H1 (cell line): ENCODE measurements around the gene AIPL1. TPM values are rescaled to one million over a fixed set of nuclear protein-coding genes. Genes with fewer than 3 reads are reported as not detected.

ENCODE experiments used
- ATF3 ChIP-seq: IDR thresholded peaks from 2 replicates; pipeline ENCODE4 v1.6.1; 2011; ENCODE audit warnings: low read depth, mild to moderate bottlenecking, low read length; ENCODE audit not compliant: insufficient read depth
- CEBPB ChIP-seq: IDR thresholded peaks from 2 replicates; pipeline ENCODE4 v1.6.1; 2012; ENCODE audit warnings: low read depth, low read length
- CHD2 ChIP-seq: IDR thresholded peaks from 2 replicates; pipeline ENCODE4 v1.6.1; 2012; ENCODE audit warnings: low read length, improper control_type of control experiment
- CHD7 ChIP-seq: fragments of 300-600 bp; sonication (generic); IDR thresholded peaks from 2 replicates; pipeline ENCODE4 v1.7.1; 2012; ENCODE audit warnings: low read length, moderate library complexity, mild to moderate bottlenecking, inconsistent platforms; ENCODE audit not compliant: insufficient replicate concordance
- EGR1 ChIP-seq: IDR thresholded peaks from 2 replicates; pipeline ENCODE4 v1.6.1; 2011; ENCODE audit warnings: low read depth, low read length, borderline replicate concordance
- EZH2 ChIP-seq: fragments of 200-600 bp; sonication (generic); IDR thresholded peaks from 2 replicates; pipeline ENCODE4 v1.7.1; 2012; ENCODE audit warnings: low read depth, mild to moderate bottlenecking, moderate library complexity, low read length, inconsistent platforms; ENCODE audit not compliant: severe bottlenecking
- FOSL1 ChIP-seq: IDR thresholded peaks from 2 replicates; pipeline ENCODE4 v1.6.1; 2011; ENCODE audit warnings: mild to moderate bottlenecking, low read depth, low read length, moderate library complexity; ENCODE audit not compliant: insufficient read depth
- KDM1A ChIP-seq: fragments of 200-600, 300-600 bp; sonication (generic); IDR thresholded peaks from 2 replicates; pipeline ENCODE4 v1.7.1; 2016; ENCODE audit warnings: mild to moderate bottlenecking, low read length, borderline replicate concordance
- SP2 ChIP-seq: IDR thresholded peaks from 2 replicates; pipeline ENCODE4 v1.6.1; 2012; ENCODE audit warnings: mild to moderate bottlenecking, low read length, inconsistent platforms
- SUZ12 ChIP-seq: fragments of 200-600 bp; sonication (generic); IDR thresholded peaks from 2 replicates; pipeline ENCODE4 v1.6.1; 2012; ENCODE audit warnings: mild to moderate bottlenecking, inconsistent platforms, low read length, moderate library complexity, mixed read lengths
- polyA plus RNA-seq, 7 experiments: library from polyadenylated mRNA; depleted of rRNA in 3 of 7; stranded (reverse) in 5 of 7; unstranded in 2 of 7; fragments of >200 nt in 5 of 7; fragments of 200-250 nt in 2 of 7; gene quantifications; 1 replicate in 5 of 7; 2 replicates in 1 of 7; 4 replicates in 1 of 7; pipeline versions ENCODE4 v1.2.1 to v1.2.3, GENCODE V29; 2011 to 2013; ENCODE audit warnings: missing spikeins in 2 of 7, mixed read lengths in 2 of 7
- total RNA-seq: library from RNA; stranded (reverse); fragmentation: NEBNext Ultra II Directional; extraction: Animal tissue kit (Norgen Biotek cat#: 25700); gene quantifications from 2 replicates; pipeline ENCODE4 v1.2.1, GENCODE V29; 2021

The AIPL1 gene
- total and polyA plus RNA-seq, 2 of the 8 experiments (the other 6 are each of a cell fraction or from before 2014, with no cell fraction given), result 0.56 to 0.71 TPM

- no peak for TF ChIP-seq CHD7
- TF ChIP-seq CHD2, result no peak
- TF ChIP-seq SUZ12, result no peak
- no peak for TF ChIP-seq SP2
- no peak for TF ChIP-seq CEBPB
- no peak for TF ChIP-seq EGR1
- no peak for TF ChIP-seq EZH2
- TF ChIP-seq FOSL1, result no peak
- TF ChIP-seq ATF3, result no peak
- no peak for TF ChIP-seq KDM1A
- TF ChIP-seq, all 59 proteins: peak for 0
Observed at GRCh38 chr17:6429266-6429665, 5.7 kb downstream of the AIPL1 start (continued).
